HL-60 (cell line): ENCODE results near the gene MYOM3.

ENCODE experiments used
- POLR2AphosphoS5 ChIP-seq: IDR thresholded peaks from 2 replicates; pipeline ENCODE4 v1.6.1; 2012; ENCODE audit warnings: low read depth
- SPI1 ChIP-seq: IDR thresholded peaks from 2 replicates; pipeline ENCODE4 v1.6.1; 2012; ENCODE audit warnings: low read depth, mild to moderate bottlenecking, borderline replicate concordance
- TF ChIP-seq, protein P1 (sequence below): IDR thresholded peaks from one replicate; pipeline ENCODE4 v1.5.1; 2011; ENCODE audit warnings: low read length, control low read depth, inconsistent platforms; ENCODE audit not compliant: insufficient read depth

DNA sequence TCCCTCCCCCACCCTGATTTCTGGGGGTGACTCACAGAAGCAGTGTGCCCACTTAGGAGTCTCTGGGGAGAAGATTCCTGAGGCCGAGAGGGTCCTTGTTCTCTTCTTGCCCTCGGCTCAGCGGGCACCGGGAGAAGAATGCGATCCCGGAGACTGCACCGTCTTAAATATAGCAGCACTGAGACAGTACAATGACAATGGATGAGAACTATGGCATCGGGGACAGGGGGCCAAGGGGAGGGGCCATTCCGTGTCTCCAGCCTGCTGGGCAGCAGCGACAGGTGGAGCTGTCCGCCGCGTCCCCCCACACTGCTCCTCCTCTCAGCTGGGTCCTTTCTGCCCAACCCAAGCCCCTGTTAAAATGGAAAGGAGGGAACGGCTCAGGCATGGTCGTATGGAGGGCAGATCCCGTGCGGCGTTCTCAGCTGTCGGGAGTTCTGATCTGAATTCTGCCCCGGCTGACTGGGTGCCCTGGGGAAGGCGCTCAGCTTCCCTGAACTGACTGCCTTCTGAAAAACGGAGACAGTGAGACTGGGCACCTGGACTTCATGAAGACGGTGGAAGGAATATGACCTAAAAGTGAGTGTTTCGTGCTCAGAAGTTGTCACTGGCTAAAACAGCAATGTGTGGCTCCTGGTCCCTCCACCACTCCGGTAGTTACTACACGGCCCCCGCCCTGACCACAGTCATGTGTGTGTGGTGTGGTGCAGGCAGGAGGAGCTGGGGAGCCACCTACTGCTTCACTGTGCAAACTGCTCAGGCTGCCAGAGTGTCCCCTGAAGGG is at the start of gene MYOM3:
- TF ChIP-seq, protein P1, sequence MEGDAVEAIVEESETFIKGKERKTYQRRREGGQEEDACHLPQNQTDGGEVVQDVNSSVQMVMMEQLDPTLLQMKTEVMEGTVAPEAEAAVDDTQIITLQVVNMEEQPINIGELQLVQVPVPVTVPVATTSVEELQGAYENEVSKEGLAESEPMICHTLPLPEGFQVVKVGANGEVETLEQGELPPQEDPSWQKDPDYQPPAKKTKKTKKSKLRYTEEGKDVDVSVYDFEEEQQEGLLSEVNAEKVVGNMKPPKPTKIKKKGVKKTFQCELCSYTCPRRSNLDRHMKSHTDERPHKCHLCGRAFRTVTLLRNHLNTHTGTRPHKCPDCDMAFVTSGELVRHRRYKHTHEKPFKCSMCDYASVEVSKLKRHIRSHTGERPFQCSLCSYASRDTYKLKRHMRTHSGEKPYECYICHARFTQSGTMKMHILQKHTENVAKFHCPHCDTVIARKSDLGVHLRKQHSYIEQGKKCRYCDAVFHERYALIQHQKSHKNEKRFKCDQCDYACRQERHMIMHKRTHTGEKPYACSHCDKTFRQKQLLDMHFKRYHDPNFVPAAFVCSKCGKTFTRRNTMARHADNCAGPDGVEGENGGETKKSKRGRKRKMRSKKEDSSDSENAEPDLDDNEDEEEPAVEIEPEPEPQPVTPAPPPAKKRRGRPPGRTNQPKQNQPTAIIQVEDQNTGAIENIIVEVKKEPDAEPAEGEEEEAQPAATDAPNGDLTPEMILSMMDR, result peak; percentile 75
- no peak for TF ChIP-seq POLR2AphosphoS5
- TF ChIP-seq SPI1, result no peak
